ENCODE measurements around the gene CALML4. TPM values are rescaled to one million over a fixed set of nuclear protein-coding genes. Genes with fewer than 3 reads are reported as not detected.
"Not testable (repeated sequence)": the region's sequence is repeated elsewhere in the genome, so short reads cannot be mapped to it uniquely, and the experiment has no call there.

Gene CALML4
- total and polyA plus RNA-seq, 2 donors, result 6.1 to 13.6 TPM

GRCh38 chr15:68184616-68185480, 20.3 kb downstream of the CALML4 start:
- Histone ChIP-seq H3K4me3 (ENCODE audit: low read depth, low read length) (no peak overlapping the region), H3K4me1 (ENCODE audit: insufficient read depth) (no peaks in the 10 kb centered on the region), H3K36me3 (ENCODE audit: insufficient read depth) (peaks cover 8% of the 10 kb centered on the region), H3K27ac (ENCODE audit: low read depth) (no peak overlapping the region)
- WGBS, result 91% methylated on average over 5 of the region's 5 CpGs
- no peak for DNase-seq (ENCODE audit: extremely low spot score)

GRCh38 chr15:68183616-68184315, 21.4 kb downstream of the CALML4 start:
- DNase-seq (ENCODE audit: extremely low spot score), result no peak
- Histone ChIP-seq H3K36me3 (ENCODE audit: insufficient read depth) (peaks cover 8% of the 10 kb centered on the region), H3K4me1 (ENCODE audit: insufficient read depth) (no peaks in the 10 kb centered on the region), H3K27ac (ENCODE audit: low read depth) (no peak overlapping the region), H3K4me3 (ENCODE audit: low read depth, low read length) (no peak overlapping the region)
- 93% methylated on average over 5 of the region's 5 CpGs for WGBS

GRCh38 chr15:68177742-68178141, 27.4 kb downstream of the CALML4 start:
- H3K4me3 ChIP-seq (ENCODE audit: low read depth, low read length), result no peak overlapping the region
- H3K36me3 ChIP-seq (ENCODE audit: insufficient read depth), result peaks cover 5% of the 10 kb centered on the region
- H3K4me1 ChIP-seq (ENCODE audit: insufficient read depth), result no peaks in the 10 kb centered on the region
- DNase-seq (ENCODE audit: extremely low spot score), result no peak
- H3K27ac ChIP-seq (ENCODE audit: low read depth), result no peak overlapping the region

GRCh38 chr15:68176601-68177000, 28.5 kb downstream of the CALML4 start:
- H3K4me1 ChIP-seq (ENCODE audit: insufficient read depth), result no peaks in the 10 kb centered on the region
- 97% methylated on average over 3 of the region's 3 CpGs for WGBS
- no peak for DNase-seq (ENCODE audit: extremely low spot score)
- H3K27ac ChIP-seq (ENCODE audit: low read depth), result no peak overlapping the region
- no peak overlapping the region for H3K4me3 ChIP-seq (ENCODE audit: low read depth, low read length)
- peaks cover 5% of the 10 kb centered on the region for H3K36me3 ChIP-seq (ENCODE audit: insufficient read depth)

GRCh38 chr15:68175526-68175925, 29.6 kb downstream of the CALML4 start:
- Histone ChIP-seq H3K4me3 (ENCODE audit: low read depth, low read length) (no peak overlapping the region), H3K27ac (ENCODE audit: low read depth) (no peak overlapping the region), H3K36me3 (ENCODE audit: insufficient read depth) (peaks cover 2% of the 10 kb centered on the region), H3K4me1 (ENCODE audit: insufficient read depth) (no peaks in the 10 kb centered on the region)
- 76% methylated on average over 2 of the region's 2 CpGs for WGBS
- DNase-seq (ENCODE audit: extremely low spot score), result no peak

- Histone ChIP-seq H3K4me1 (ENCODE audit: insufficient read depth) (no peaks in the 10 kb centered on the region), H3K4me3 (ENCODE audit: low read depth, low read length) (no peak overlapping the region), H3K36me3 (ENCODE audit: insufficient read depth) (peaks cover 2% of the 10 kb centered on the region), H3K27ac (ENCODE audit: low read depth) (no peak overlapping the region)
- 95% methylated on average over 4 of the region's 4 CpGs for WGBS
- DNase-seq (ENCODE audit: extremely low spot score), result no peak
Measured at GRCh38 chr15:68173119-68173518, 32.0 kb downstream of the CALML4 start.

GRCh38 chr15:68172037-68172436, 33.1 kb downstream of the CALML4 start:
- 95% methylated on average over 2 of the region's 2 CpGs for WGBS
- DNase-seq (ENCODE audit: extremely low spot score); H3K4me3 ChIP-seq (ENCODE audit: low read depth, low read length); H3K27ac ChIP-seq (ENCODE audit: low read depth); H3K4me1 ChIP-seq (ENCODE audit: insufficient read depth); H3K36me3 ChIP-seq (ENCODE audit: insufficient read depth): not testable (repeated sequence)

- no peaks in the 10 kb centered on the region for H3K4me1 ChIP-seq (ENCODE audit: insufficient read depth)
- no peak overlapping the region for H3K4me3 ChIP-seq (ENCODE audit: low read depth, low read length)
- WGBS, result 91% methylated on average over 4 of the region's 4 CpGs
- no peak for DNase-seq (ENCODE audit: extremely low spot score)
- H3K27ac ChIP-seq (ENCODE audit: low read depth), result no peak overlapping the region
- no peaks in the 10 kb centered on the region for H3K36me3 ChIP-seq (ENCODE audit: insufficient read depth)
Measured at GRCh38 chr15:68166847-68167246, 38.3 kb downstream of the CALML4 start.

- Histone ChIP-seq H3K4me1 (ENCODE audit: insufficient read depth) (no peaks in the 10 kb centered on the region), H3K36me3 (ENCODE audit: insufficient read depth) (no peaks in the 10 kb centered on the region), H3K4me3 (ENCODE audit: low read depth, low read length) (no peak overlapping the region), H3K27ac (ENCODE audit: low read depth) (no peak overlapping the region)
- DNase-seq (ENCODE audit: extremely low spot score), result no peak
Measured at GRCh38 chr15:68163191-68163590, 41.9 kb downstream of the CALML4 start.

- H3K4me3 ChIP-seq (ENCODE audit: low read depth, low read length), result no peak overlapping the region
- H3K27ac ChIP-seq (ENCODE audit: low read depth), result no peak overlapping the region
- H3K4me1 ChIP-seq (ENCODE audit: insufficient read depth), result no peaks in the 10 kb centered on the region
- WGBS, result 31% methylated on average over 3 of the region's 3 CpGs
- DNase-seq (ENCODE audit: extremely low spot score), result no peak
- no peaks in the 10 kb centered on the region for H3K36me3 ChIP-seq (ENCODE audit: insufficient read depth)
Measured at GRCh38 chr15:68158046-68158628, 47.0 kb downstream of the CALML4 start.

- WGBS, result 49% methylated on average over 1 of the region's 1 CpG
- H3K36me3 ChIP-seq (ENCODE audit: insufficient read depth), result peaks cover 2% of the 10 kb centered on the region
- no peak overlapping the region for H3K27ac ChIP-seq (ENCODE audit: low read depth)
- no peak overlapping the region for H3K4me3 ChIP-seq (ENCODE audit: low read depth, low read length)
- H3K4me1 ChIP-seq (ENCODE audit: insufficient read depth), result no peaks in the 10 kb centered on the region
- no peak for DNase-seq (ENCODE audit: extremely low spot score)
Measured at GRCh38 chr15:68157074-68157473, 48.1 kb downstream of the CALML4 start.

GRCh38 chr15:68154923-68155559, 50.1 kb downstream of the CALML4 start:
- no peaks in the 10 kb centered on the region for H3K4me1 ChIP-seq (ENCODE audit: insufficient read depth)

GRCh38 chr15:68152342-68152741, 52.8 kb downstream of the CALML4 start:
- DNase-seq (ENCODE audit: extremely low spot score), result no peak
- WGBS, result 98% methylated on average over 2 of the region's 2 CpGs
- H3K4me3 ChIP-seq (ENCODE audit: low read depth, low read length), result no peak overlapping the region
- no peaks in the 10 kb centered on the region for H3K4me1 ChIP-seq (ENCODE audit: insufficient read depth)
- no peak overlapping the region for H3K27ac ChIP-seq (ENCODE audit: low read depth)
- peaks cover 2% of the 10 kb centered on the region for H3K36me3 ChIP-seq (ENCODE audit: insufficient read depth)

More at GRCh38 chr15:68154923-68155559, 50.1 kb downstream of the CALML4 start:
- Histone ChIP-seq H3K36me3 (ENCODE audit: insufficient read depth) (peaks cover 2% of the 10 kb centered on the region), H3K4me3 (ENCODE audit: low read depth, low read length) (no peak overlapping the region), H3K27ac (ENCODE audit: low read depth) (no peak overlapping the region)
- peak; percentile 29 for DNase-seq (ENCODE audit: extremely low spot score)
- 26% methylated on average over 4 of the region's 4 CpGs for WGBS

Data from urinary bladder (tissue), 4 donors.